ENCODE measurements around the gene LYSMD1. TPM values are rescaled to one million over a fixed set of nuclear protein-coding genes. Genes with fewer than 3 reads are reported as not detected.

Gene LYSMD1
- total RNA-seq, 1 donor from 2014 or later, result 3.2 TPM

DNA sequence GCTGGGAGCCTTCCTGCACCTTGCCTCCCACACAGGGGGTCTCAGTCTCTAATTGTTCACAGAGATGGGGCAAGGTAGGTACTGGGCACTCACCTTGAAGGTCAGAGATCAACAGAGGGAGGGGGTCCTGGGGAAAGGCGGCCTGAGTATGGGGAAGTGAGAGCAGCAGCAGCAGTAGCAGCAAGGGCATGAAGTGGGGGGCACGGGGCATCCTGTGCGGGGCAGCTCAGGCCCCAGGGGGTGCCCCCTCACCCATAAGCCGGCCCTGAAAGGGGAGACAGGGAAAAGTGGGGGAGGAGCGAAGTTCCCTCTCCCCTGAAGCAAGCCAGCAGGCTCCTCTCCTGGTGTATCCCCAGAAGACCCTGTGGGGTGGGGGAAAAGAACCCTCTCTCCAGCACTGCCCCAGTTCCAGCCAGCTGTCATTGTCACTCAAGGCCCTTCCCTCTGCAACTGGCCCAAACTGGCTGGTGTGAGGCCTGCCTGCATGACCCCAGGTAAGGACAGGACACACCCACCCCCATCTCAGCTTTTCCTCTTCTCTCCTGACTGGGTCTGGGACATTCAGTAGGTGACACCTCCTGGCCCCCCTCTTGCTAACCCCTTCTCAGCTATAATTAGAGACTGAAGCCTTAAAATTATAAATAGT is 23.2 kb downstream of the LYSMD1 start:
- no peak for DNase-seq (ENCODE audit: low read depth in 2 of 2)

DNA sequence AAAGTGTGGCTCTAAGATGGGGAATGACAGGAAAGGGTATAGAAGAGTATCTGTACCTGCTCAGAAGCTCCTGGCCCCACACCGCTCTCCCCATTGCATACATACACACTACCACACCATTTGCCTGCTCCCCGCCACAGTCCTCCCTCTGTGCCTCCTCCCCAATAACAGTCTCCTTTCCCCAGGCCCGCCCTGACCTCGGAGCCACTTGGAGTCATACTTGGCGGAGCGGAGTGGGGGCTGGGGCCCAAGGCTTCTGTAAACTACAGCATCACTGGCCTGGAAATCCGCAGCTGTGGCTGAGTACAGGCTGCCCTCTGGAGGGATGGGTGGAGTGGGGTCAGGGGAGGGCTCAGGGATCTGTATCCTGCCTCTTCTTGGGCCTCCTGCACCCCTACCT is 27.9 kb downstream of the LYSMD1 start:
- no peak for DNase-seq (ENCODE audit: low read depth in 2 of 2)

DNA sequence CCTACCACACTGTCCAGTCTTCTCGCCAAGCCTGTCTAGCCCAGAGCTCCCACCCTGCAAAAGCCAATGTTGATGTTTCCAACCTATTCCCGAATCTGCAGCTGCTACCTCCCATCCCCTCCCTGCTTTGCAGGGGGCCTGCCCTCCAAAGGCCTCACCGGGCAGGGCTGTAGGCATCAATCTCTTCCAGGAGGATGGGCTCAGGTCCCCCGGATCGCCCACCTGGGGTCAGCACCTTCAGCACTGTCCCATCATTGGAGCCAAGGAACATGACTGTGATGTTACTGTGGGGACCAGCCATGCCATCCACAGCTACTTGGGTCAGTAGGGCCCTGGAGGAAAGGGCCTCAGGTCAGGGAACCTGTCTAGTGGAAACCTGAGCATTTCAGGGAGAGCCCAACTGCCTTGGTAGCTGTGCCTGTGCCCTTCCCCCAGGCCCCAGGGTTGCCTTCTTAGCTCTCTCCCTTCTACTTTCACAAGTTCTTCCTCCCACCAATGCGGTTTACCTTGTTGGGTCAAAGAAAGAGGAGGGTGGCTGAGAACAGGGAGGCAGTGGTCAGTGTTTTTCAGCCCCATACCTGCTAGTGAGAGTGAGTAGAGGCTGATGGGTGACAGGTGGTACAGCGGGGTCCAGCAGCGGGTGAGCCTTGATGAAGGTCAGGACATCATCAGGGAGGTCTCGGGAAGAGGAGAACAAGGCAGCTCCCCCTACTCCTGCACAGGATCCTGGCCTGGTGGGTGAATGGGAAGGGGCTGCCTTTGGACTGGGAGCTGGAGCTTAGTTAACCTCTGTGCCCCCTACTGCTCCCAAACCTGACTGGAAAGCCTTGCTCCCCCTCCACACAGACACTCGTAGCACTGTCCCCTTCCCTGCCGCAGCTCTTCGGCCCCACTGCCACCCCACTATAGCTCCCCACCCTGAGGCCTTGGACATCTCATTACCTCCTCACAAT is 30.0 kb downstream of the LYSMD1 start:
- DNase-seq (ENCODE audit: low read depth in 2 of 2), result no peak

DNA sequence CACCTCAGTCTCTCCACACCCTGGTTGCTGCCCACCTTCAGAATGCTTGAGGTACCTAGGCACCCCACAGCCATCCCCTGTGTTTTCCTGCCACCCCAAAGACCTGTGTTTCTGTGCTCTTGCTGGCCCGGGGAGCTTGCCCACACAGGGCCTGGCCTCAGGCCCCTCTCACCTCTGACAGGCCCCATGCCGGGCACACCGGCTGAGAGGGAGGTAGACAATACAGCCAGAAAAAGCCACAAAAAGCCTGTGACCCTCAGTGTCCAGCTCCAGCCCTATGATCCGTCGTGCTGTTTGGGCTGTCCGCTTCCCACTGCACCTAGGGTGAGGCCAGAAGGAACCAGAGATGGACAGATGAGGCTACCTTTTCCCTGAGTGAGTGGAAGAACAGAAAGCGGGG is 30.7 kb downstream of the LYSMD1 start:
- no peak for DNase-seq (ENCODE audit: low read depth in 2 of 2)

DNA sequence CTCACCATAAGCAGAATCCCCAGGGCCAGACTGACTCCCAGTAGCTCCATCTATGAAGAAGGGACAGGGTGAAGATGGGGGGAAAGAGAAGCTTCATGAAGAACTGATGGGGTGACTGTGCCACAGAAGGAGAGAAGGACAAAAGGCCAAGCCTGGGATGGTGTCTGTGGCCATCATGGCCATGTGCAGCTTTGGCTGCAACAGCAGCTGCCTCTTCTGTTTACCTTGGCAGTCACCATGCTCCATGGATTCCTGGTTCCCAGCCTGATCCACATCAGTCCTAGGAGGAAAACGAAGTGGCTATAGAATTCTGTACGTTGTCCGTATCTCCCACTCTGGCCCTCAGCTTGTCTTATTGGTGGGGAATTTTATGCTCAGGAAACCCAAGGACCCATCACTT is 31.3 kb downstream of the LYSMD1 start:
- DNase-seq (ENCODE audit: low read depth in 2 of 2), result peak in 1 of 2 donors; percentile 23

DNA sequence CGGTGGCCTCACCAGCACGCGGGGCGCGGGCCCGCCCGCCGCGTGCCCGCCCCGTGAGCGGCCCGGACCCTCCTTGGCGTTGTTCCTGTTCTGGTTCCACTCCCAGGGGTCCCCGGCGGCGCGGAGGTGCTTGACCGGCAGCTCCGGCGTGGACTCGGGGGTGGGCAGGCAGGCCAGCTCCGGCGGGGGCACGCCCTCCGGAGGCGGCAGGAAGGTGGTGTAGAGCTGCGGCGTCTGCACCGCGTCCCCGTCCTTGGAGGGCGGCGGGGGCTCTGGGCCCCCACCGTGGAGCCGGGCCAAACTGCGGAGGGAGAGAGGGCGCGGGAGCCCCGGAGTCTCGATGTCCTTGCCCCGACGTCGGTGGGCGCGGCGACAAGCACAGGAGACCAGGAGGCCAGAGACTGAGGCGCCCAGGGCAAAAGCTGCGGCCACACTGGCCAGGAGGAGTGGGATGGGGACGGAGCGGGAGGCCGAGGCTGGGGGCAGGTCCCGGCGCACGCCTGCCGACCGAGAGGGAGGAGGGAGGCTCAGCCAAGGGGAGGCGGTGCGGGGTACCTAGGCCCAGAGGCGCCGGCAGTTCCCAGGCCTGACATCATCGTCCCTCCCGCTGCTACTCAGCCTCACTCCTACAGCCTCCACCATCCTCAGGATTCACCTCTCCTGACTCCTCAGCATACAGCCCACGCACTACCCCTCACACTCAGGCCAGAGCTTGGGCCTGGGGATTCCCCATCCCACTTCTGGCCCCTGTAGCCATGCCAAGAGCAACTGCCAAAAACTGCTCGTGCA is 32.5 kb downstream of the LYSMD1 start:
- no peak for DNase-seq (ENCODE audit: low read depth in 2 of 2)

DNA sequence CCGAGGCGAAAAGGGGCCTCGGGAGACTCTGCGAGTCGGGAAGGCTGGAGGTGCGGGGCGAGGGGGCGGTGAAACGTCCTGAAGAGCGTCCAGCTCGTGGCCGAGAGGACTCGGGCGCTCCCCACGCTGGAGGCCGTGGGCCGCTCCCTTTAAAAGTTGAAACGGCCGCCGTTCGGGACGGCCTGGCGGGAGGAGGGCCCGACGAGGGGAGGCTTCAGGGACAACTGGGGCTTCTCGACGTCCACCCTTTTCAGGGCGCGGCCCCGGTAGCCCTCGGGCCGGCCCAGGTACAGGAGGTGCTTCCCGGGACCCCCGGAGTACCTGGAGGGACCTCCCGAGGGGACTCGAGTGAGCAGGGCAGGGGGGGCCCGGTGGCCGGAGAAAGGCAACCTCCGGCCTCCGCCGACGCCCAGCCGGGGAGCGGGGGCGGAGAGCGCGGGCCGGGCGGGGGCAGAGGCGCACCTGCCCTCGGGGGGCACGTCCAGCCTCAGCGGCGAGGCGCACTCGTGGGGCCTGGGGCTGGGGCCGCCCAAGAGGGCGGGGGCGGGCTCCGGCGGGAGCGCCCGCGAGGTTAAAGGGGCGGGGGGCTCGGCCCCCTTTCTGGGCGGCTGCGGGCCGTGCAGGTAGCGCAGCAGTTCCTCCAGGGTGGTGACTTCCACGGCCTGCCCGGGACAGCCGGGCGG is 33.2 kb downstream of the LYSMD1 start:
- no peak for DNase-seq (ENCODE audit: low read depth in 2 of 2)

DNA sequence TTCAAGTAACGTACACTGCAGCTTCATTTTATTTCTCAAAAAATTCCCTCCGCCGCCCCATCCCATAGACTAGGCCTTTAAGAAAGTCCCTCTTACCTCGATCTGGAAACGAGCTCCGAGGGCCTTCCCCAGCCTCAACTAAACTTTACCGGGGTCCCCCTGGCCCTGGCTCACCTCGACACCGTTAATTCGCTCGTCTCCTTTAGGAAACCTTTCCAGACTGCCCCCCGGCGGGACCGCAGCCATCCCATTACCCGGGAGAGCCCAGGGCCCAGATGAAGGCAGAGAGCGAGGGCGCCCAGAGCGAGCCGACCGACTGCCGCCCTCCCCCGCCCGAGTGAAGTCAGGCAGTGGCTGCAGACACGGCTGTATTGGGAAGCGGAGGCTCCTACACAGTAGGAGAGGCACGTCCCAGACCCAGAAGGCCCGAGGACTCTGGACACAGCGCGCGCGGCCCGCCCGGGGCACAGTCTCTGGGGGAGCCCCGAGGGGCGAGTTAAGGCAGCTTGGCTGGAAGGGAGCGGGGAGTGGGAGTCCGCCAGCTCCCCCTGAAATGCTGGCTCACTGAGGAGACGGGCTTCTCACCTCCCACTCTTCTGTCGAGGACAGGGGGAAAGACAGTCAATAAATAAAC is 33.9 kb downstream of the LYSMD1 start:
- peak in 1 of 2 donors; percentile 29 for DNase-seq (ENCODE audit: low read depth in 2 of 2)

DNA sequence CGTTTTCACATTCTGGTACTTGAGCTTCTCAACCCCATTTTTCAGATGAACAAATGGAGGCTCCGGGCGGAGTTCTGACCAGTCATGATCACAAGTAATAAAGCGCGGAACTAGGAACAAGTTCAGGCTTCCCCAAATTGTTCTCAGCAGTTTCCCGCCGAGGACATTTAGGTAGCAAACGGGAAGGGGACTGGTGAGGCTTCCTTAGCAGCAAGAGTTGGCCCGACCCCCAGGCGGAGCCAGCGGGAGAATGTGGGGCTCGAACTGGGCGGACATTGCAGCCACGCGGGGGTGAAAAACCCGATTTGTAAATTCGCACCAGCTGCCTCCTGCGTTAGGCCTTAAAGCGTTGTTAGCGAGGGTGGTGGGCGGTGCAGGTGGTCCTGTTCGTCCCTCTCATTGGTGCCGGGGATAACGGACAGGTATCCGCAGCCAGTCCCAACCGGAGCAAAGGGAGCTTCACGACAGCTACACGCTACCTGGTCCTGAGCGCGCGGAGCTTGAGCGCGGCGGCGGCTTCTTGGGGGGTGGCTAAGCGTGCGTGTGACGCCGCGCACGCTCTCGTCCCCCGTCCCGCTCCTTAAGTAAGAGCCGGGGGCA is 34.6 kb downstream of the LYSMD1 start:
- peak; percentile 85 to 92 for DNase-seq (ENCODE audit: low read depth in 2 of 2)

DNA sequence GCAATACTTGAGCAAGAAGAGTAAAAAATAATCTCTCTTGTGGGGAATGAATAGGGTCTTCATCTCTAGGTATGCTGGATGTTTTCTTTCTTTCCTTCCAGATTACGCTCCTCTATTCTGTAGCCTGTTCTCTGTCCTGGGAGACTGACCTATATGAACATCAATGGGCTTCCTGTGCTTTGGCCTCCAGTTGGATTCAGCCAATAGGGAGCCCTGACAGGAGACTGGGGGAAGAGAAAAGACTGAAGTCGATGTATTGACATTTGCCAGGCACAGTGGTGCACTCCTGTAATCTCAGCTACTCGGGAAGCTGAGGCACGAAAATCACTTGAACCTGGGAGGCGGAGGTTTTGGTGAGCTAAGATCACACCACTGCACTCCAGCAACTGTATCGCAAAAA is 36.9 kb downstream of the LYSMD1 start:
- no peak for DNase-seq (ENCODE audit: low read depth in 2 of 2)

DNA sequence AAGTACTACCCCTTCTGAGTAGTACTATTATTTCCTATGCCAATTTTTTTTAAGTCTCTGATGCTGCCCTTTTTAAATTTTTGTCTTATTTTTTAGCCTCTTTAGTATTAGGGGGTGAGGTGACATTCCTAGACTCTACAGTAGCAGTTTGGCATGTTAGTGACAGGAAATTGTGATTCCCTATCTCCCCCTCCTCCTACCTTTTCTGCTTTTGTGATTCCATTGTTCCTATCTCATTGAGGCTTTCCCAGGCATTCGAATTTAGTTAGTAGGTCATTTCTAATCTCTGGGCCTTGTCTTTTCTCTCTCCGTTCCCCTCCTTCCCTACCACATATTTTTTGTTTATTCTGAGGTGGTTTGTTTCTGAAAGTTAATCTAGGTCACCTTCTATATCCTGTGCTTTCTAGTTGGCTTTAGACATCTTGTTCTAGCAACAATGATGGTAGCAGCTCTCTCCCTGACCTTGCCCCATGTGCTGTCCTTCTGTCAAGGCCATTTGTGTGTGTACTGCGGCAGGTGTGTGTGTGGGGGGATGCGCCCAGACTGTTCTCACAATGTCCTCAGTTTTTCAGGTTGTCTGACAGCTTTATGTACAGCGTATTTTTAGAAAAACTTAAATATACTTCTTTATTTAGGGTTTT is 40.8 kb downstream of the LYSMD1 start:
- no peak for DNase-seq (ENCODE audit: low read depth in 2 of 2)

DNA sequence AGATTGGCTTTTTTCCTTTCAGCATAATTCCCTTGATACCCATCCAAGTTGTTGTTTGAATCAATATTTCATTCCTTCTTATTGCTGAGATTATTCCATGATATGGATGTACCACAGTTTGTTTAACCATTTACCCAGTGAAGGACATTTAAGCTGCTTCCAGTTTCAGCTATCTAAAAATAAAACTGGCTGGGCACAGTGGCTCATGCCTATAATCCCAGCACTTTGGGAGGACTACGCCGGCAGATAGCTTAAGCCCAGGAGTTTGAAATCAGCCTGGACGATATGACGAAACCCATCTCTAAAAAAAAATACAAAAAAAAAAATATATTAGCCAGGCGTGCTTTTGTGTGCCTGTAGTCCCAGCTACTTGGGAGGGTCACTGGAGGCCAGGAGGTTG is 51.8 kb downstream of the LYSMD1 start:
- DNase-seq (ENCODE audit: low read depth in 2 of 2), result no peak

Other genes with a start within 250 kb of the LYSMD1 start
- 25.9 and 32.9 TPM in 2 replicates for gene SETDB1, start 239.5 kb downstream of the LYSMD1 start, total RNA-seq
- gene CERS2, start 191.1 kb downstream of the LYSMD1 start, total RNA-seq, result 64.7 and 92.7 TPM in 2 replicates
- gene ANXA9, start 183.6 kb downstream of the LYSMD1 start, total RNA-seq, result not detected in 2 replicates
- gene MINDY1, start 159.0 kb downstream of the LYSMD1 start, total RNA-seq, result 9.0 and 9.5 TPM in 2 replicates
- gene PRUNE1, start 157.5 kb downstream of the LYSMD1 start, total RNA-seq, result 4.0 and 8.0 TPM in 2 replicates
- under 0.01 and 0.13 TPM in 2 replicates for gene BNIPL, start 129.3 kb downstream of the LYSMD1 start, total RNA-seq
- gene C1orf56, start 118.2 kb downstream of the LYSMD1 start, total RNA-seq, result 1.0 and 1.1 TPM in 2 replicates
- 42.2 and 61.4 TPM in 2 replicates for gene CDC42SE1, start 106.3 kb downstream of the LYSMD1 start, total RNA-seq
- 1.3 and 1.8 TPM in 2 replicates for gene MLLT11, start 105.5 kb downstream of the LYSMD1 start, total RNA-seq
- gene GABPB2, start 95.1 kb downstream of the LYSMD1 start, total RNA-seq, result 5.6 and 6.4 TPM in 2 replicates
- 3.1 and 6.2 TPM in 2 replicates for gene SEMA6C, start 19.3 kb downstream of the LYSMD1 start, total RNA-seq
- gene TNFAIP8L2, start 9.3 kb downstream of the LYSMD1 start, total RNA-seq, result 0.13 TPM in 1 of 2 replicates, not detected in the other
- gene SCNM1, start 242 bp upstream of the LYSMD1 start, total RNA-seq, result 16.7 and 17.5 TPM in 2 replicates
- 0.25 TPM in 1 of 2 replicates, not detected in the other for gene TMOD4, start 10.1 kb upstream of the LYSMD1 start, total RNA-seq
- gene VPS72, start 24.3 kb upstream of the LYSMD1 start, total RNA-seq, result 40.8 and 42.1 TPM in 2 replicates
- 32.6 and 44.3 TPM in 2 replicates for gene PIP5K1A, start 32.6 kb upstream of the LYSMD1 start, total RNA-seq
- gene PSMD4, start 88.8 kb upstream of the LYSMD1 start, total RNA-seq, result 192 and 200 TPM in 2 replicates
- 5.8 and 9.7 TPM in 2 replicates for gene ZNF687, start 116.4 kb upstream of the LYSMD1 start, total RNA-seq
- gene PI4KB, start 161.5 kb upstream of the LYSMD1 start, total RNA-seq, result 29.7 and 38.1 TPM in 2 replicates
- 40.7 and 48.7 TPM in 2 replicates for gene RFX5, start 181.3 kb upstream of the LYSMD1 start, total RNA-seq
- gene SELENBP1, start 206.8 kb upstream of the LYSMD1 start, total RNA-seq, result 0.13 and 0.25 TPM in 2 replicates
- 435 and 447 TPM in 2 replicates for gene PSMB4, start 233.7 kb upstream of the LYSMD1 start, total RNA-seq

Measured in dermis microvascular lymphatic vessel endothelial cell (primary cell).